PC-9 (cell line): ENCODE results near the gene VILL.

Experiments
- CTCF ChIP-seq: fragments of 200-600 bp; sonication (generic); conservative IDR thresholded peaks from 2 replicates; pipeline ENCODE4 v1.6.1; 2017; ENCODE audit warnings: mixed run types, antibody characterized with exemption, mild to moderate bottlenecking, moderate library complexity
- EZH2 ChIP-seq: fragments of 200-600 bp; sonication (generic); IDR thresholded peaks from 2 replicates; pipeline ENCODE4 v1.8.0; 2017; ENCODE audit warnings: antibody characterized with exemption, low read depth

GRCh38 chr3:37985637-37986320 lies 4.8 kb upstream of the VILL start:
- no peak for TF ChIP-seq EZH2
- no peak for TF ChIP-seq CTCF
